BLaER1 (cell line): Measurements from ENCODE around the gene WDR43.

Experiments
- H3K27ac ChIP-seq: shearing (Covaris generic); formaldehyde crosslinking; 2 replicates; pipeline ENCODE4 v1.8.1; 2022
- H3K27me3 ChIP-seq: shearing (Covaris generic); formaldehyde crosslinking; 2 replicates; pipeline ENCODE4 v1.8.1; 2022
- H3K36me3 ChIP-seq: shearing (Covaris generic); formaldehyde crosslinking; 2 replicates; pipeline ENCODE4 v1.8.1; 2022
- H3K4me1 ChIP-seq: shearing (Covaris generic); formaldehyde crosslinking; 2 replicates; pipeline ENCODE4 v1.8.1; 2022
- H3K4me2 ChIP-seq: shearing (Covaris generic); formaldehyde crosslinking; 2 replicates; pipeline ENCODE4 v1.8.1; 2022
- H3K4me3 ChIP-seq: shearing (Covaris generic); formaldehyde crosslinking; 2 replicates; pipeline ENCODE4 v1.8.1; 2022
- H3K9ac ChIP-seq: shearing (Covaris generic); formaldehyde crosslinking; 2 replicates; pipeline ENCODE4 v1.8.1; 2022
- H3K9me3 ChIP-seq: shearing (Covaris generic); formaldehyde crosslinking; 2 replicates; pipeline ENCODE4 v1.8.1; 2022
- H4K20me1 ChIP-seq: shearing (Covaris generic); formaldehyde crosslinking; 2 replicates; pipeline ENCODE4 v1.8.1; 2022
- Cebpa-rat ChIP-seq: shearing (Covaris generic); IDR thresholded peaks from 2 replicates; pipeline ENCODE4 v1.8.1; 2022

WDR43 gene

DNA sequence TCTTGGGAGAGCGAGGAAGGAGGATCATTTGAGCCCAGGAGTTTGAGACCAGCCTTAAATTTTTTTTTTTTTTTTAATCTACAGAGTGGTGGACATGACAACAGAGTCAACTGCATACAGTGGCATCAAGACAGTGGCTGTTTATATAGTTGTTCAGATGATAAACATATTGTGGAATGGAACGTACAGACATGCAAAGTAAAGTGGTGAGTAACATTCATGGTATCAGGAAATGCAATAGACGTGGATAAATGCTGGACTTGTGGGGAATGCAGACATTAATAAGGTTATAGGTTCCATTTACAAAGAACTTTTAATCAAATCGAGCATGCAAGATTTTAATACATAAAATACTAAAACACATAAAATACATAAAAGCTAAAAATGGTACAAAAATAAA is 11.9 kb downstream of the WDR43 start:
- H3K36me3 ChIP-seq, result peaks cover 97% of the 10 kb centered on the region
- H3K4me3 ChIP-seq, result no peak overlapping the region
- no peak overlapping the region for H3K9ac ChIP-seq
- no peaks in the 10 kb centered on the region for H3K9me3 ChIP-seq
- no peak overlapping the region for H3K27ac ChIP-seq
- H4K20me1 ChIP-seq, result peaks cover 100% of the 10 kb centered on the region
- no peak overlapping the region for H3K4me2 ChIP-seq
- H3K27me3 ChIP-seq, result no peaks in the 10 kb centered on the region
- TF ChIP-seq Cebpa-rat, result no peak
- peaks cover 7% of the 10 kb centered on the region; the same call in 1 of the 2 replicates for H3K4me1 ChIP-seq

DNA sequence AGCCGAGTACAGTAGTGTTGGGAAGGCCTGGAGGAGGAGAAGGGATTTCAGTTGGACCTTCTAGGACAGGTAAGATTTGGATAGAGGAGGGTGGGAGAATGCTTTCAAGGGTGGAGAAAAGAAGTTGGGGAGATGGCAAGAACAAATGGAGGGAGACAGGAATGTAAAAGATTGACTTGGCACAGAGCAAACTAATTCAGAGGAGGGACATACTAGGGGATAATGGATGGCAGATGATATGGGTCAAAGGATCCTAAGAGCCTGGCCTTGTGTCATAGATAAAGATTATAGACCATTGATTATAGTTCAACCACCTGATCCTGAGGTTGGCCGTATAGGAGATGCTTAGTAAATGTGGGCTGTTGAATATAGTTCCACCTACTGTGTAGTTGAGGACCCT is 12.4 kb downstream of the WDR43 start:
- TF ChIP-seq Cebpa-rat, result no peak
- H3K9ac ChIP-seq, result no peak overlapping the region
- no peak overlapping the region for H3K27ac ChIP-seq
- no peak overlapping the region for H3K4me2 ChIP-seq
- H3K9me3 ChIP-seq, result no peaks in the 10 kb centered on the region
- H4K20me1 ChIP-seq, result peaks cover 100% of the 10 kb centered on the region
- no peak overlapping the region for H3K4me3 ChIP-seq
- peaks cover 7% of the 10 kb centered on the region; the same call in 1 of the 2 replicates for H3K4me1 ChIP-seq
- peaks cover 97% of the 10 kb centered on the region for H3K36me3 ChIP-seq
- no peaks in the 10 kb centered on the region for H3K27me3 ChIP-seq

DNA sequence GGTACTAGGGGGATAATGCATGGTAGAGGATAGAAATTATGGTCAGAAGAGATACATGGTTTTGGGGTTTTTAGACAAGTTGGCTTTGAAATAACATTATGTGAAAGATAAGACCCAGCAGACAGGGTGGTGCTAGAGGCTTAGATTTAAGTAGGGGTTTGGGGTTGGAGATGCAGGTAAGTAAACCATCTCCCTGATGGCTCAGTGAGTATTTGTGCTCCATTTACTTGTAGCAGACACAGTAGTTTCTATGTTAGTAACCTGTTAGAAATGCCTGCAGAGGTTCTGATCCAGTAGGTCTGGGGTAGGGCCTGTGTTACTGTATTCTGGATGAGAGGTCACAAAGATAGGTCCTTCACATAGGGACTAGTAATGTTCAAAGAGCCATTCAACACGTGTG is 13.7 kb downstream of the WDR43 start:
- Histone ChIP-seq H3K36me3 (peaks cover 97% of the 10 kb centered on the region), H3K4me2 (no peak overlapping the region), H3K27ac (no peak overlapping the region), H3K4me1 (peaks cover 7% of the 10 kb centered on the region; the same call in 1 of the 2 replicates), H3K9ac (no peak overlapping the region), H4K20me1 (peaks cover 100% of the 10 kb centered on the region), H3K4me3 (no peak overlapping the region), H3K9me3 (no peaks in the 10 kb centered on the region), H3K27me3 (no peaks in the 10 kb centered on the region)
- no peak for TF ChIP-seq Cebpa-rat

DNA sequence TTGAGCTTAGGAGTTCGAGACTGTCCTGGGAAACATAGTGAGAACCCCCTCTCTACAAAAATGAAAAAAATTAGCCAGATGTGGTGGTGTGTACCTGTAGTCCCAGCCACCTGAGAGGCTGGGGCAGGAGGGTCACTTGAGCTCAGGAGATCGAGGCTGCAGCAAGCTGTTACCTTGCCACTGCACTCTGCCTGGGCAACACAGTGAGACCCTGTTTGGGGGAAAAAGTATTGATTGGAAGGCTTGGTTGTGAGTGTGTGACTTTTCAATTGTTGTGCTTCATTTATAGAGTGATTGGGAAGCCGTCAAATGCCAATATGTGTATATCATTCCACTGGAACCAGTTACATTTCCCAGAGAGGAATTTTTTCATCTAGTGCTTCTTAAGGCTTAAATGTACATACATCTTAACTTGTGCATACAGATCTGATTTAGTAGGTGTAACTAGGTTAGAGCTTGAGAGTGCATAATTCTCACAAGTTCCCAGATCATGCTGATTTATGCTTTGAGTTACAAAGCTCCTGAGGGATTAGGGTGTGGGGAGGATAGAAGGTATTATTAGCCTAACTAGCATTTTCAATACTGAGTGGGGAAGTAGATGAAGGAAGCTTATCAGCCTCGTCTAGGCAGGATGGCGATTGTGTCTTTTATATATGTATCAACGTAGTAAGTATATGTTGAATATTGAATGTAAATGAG is 15.3 kb downstream of the WDR43 start:
- H3K36me3 ChIP-seq, result peaks cover 99% of the 10 kb centered on the region
- H3K27ac ChIP-seq, result no peak overlapping the region
- H3K4me2 ChIP-seq, result no peak overlapping the region
- H3K27me3 ChIP-seq, result no peaks in the 10 kb centered on the region
- TF ChIP-seq Cebpa-rat, result no peak
- H4K20me1 ChIP-seq, result peaks cover 100% of the 10 kb centered on the region
- no peak overlapping the region for H3K4me3 ChIP-seq
- no peak overlapping the region for H3K9ac ChIP-seq
- no peaks in the 10 kb centered on the region for H3K4me1 ChIP-seq
- H3K9me3 ChIP-seq, result no peaks in the 10 kb centered on the region

DNA sequence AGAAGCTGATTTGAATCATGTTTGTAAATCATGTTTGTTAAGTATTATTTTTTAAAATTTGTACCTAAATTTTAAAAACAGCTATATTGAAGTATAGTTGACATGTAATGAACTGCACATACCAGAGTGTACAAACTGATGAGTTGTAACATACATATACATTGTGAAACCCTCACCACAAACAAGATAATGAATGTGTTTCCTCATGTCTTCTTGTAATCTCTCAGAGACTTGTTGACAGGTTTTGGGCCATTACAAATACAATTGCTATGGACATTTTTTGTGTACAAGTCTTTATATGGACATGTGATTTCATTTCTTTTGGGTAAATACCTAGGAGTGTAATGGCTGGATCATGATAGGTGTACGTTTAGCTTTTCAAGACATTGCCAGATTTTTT is 21.5 kb downstream of the WDR43 start:
- no peak for TF ChIP-seq Cebpa-rat
- H3K4me1 ChIP-seq, result no peaks in the 10 kb centered on the region
- H3K9ac ChIP-seq, result no peak overlapping the region
- H3K27me3 ChIP-seq, result no peaks in the 10 kb centered on the region
- H3K9me3 ChIP-seq, result no peaks in the 10 kb centered on the region
- H3K27ac ChIP-seq, result no peak overlapping the region
- no peak overlapping the region for H3K4me3 ChIP-seq
- peaks cover 99% of the 10 kb centered on the region for H3K36me3 ChIP-seq
- peaks cover 99% of the 10 kb centered on the region for H4K20me1 ChIP-seq
- H3K4me2 ChIP-seq, result no peak overlapping the region

DNA sequence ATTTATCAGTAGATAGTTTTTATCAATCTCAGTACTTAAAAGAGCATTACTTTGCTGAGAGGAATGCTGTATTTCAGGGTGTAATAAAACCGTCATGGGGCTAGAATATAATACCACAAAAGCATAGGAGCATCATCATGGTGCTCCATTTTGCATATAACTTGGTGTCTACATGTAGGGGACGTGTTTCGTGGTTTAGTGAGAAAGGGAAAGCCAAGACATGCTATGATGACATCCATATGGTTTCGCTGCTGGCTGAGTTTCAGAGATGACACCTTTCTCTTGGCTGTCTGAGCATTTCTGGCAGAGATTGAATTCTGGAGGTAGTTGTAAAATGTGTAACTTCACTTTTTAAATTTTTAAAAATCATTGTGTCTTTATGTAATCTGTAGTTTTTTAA is 32.4 kb downstream of the WDR43 start:
- no peaks in the 10 kb centered on the region for H3K27me3 ChIP-seq
- no peak overlapping the region for H3K9ac ChIP-seq
- no peak overlapping the region for H3K4me2 ChIP-seq
- peaks cover 100% of the 10 kb centered on the region for H4K20me1 ChIP-seq
- H3K9me3 ChIP-seq, result no peaks in the 10 kb centered on the region
- H3K27ac ChIP-seq, result no peak overlapping the region
- peaks cover 100% of the 10 kb centered on the region for H3K36me3 ChIP-seq
- TF ChIP-seq Cebpa-rat, result no peak
- no peak overlapping the region for H3K4me3 ChIP-seq
- H3K4me1 ChIP-seq, result no peaks in the 10 kb centered on the region

DNA sequence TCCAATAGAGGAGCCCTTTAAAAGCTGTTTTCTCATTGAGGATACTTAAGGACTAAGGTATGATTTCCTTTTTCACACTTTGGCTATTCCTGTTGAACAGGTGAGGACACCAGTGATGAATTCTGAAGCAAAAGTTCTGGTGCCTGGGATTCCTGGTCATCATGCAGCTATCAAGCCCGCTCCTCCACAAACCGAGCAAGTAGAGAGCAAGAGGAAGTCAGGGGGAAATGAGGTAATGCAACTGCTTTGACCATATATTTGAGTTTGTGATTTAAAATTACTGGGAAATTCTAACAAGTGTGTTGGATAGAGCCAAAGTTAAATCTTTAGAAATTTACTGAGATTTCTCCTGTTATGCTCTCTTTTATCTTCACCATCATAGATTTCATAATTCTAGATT is 33.0 kb downstream of the WDR43 start:
- Histone ChIP-seq H3K27ac (no peak overlapping the region), H3K27me3 (no peaks in the 10 kb centered on the region), H3K36me3 (peaks cover 100% of the 10 kb centered on the region), H4K20me1 (peaks cover 100% of the 10 kb centered on the region), H3K4me3 (no peak overlapping the region), H3K4me1 (no peaks in the 10 kb centered on the region), H3K4me2 (no peak overlapping the region), H3K9ac (no peak overlapping the region), H3K9me3 (no peaks in the 10 kb centered on the region)
- no peak for TF ChIP-seq Cebpa-rat

DNA sequence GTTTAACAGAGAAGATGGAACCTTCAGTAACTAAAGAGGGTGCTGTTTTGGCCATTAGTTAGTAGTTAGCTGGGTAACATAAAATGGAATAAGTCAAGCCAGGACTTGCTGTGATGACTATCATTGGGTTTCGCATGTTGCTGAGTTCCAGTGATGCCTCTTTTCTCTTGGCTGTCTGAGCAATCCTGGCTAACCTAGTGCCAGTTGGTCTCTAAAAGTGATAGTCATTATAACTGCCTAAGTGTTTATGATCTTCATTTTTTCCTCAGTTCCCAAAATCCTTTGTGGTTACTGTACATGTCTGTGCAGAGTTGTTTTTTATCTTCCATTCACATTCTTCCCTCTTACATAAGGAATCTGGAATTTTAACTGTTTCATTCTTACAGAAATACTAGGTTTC is 33.4 kb downstream of the WDR43 start:
- Histone ChIP-seq H3K36me3 (peaks cover 100% of the 10 kb centered on the region), H3K4me1 (no peaks in the 10 kb centered on the region), H3K9ac (no peak overlapping the region), H4K20me1 (peaks cover 99% of the 10 kb centered on the region), H3K9me3 (no peaks in the 10 kb centered on the region), H3K27ac (no peak overlapping the region), H3K27me3 (no peaks in the 10 kb centered on the region), H3K4me2 (no peak overlapping the region), H3K4me3 (no peak overlapping the region)
- no peak for TF ChIP-seq Cebpa-rat

DNA sequence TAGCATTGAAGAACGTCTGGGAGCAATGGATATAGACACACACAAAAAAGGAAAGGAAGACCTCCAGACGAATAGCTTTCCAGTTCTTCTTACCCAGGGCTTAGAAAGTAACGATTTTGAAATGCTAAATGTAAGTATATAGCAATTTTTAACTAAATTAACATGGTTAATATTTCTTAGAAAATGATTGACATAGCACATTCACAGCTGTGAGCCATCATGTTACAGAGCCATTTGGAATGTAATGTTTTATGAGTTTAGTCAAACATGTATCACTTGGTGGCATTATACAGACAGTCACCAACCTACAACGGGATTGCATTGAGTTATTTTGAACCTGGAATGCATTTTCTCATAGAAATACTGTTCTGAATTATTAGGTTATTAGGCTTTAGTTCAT is 35.1 kb downstream of the WDR43 start:
- TF ChIP-seq Cebpa-rat, result no peak
- Histone ChIP-seq H3K9me3 (no peaks in the 10 kb centered on the region), H3K27me3 (no peaks in the 10 kb centered on the region)

DNA sequence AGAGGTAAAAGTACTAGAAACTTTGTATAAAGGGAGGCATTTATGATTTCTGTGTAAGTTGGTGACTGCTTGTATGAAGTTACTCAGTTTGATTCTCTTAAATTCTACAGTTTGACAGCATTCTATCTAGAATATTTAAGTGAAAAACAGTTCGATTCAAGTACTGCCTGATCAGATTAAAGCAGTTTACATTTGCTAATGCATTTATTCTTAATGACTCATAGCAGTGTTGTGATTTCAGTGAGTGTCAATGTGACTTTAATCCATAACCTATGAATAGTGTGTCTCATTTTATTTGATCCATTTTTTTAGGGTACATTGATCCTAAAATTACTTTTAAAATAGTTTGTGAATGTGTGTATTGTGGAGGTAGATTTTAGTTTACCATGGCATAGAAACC is 35.7 kb downstream of the WDR43 start:
- H3K4me1 ChIP-seq, result no peaks in the 10 kb centered on the region
- peaks cover 99% of the 10 kb centered on the region for H4K20me1 ChIP-seq
- no peak overlapping the region for H3K4me3 ChIP-seq
- H3K36me3 ChIP-seq, result peaks cover 100% of the 10 kb centered on the region
- no peak overlapping the region for H3K9ac ChIP-seq
- H3K27me3 ChIP-seq, result no peaks in the 10 kb centered on the region
- H3K4me2 ChIP-seq, result no peak overlapping the region
- H3K9me3 ChIP-seq, result no peaks in the 10 kb centered on the region
- TF ChIP-seq Cebpa-rat, result no peak
- no peak overlapping the region for H3K27ac ChIP-seq

More for the DNA sequence above, 35.1 kb downstream of the WDR43 start:
- Histone ChIP-seq H3K4me2 (no peak overlapping the region), H3K4me1 (no peaks in the 10 kb centered on the region), H3K4me3 (no peak overlapping the region), H3K36me3 (peaks cover 100% of the 10 kb centered on the region), H4K20me1 (peaks cover 99% of the 10 kb centered on the region), H3K9ac (no peak overlapping the region), H3K27ac (no peak overlapping the region)

DNA sequence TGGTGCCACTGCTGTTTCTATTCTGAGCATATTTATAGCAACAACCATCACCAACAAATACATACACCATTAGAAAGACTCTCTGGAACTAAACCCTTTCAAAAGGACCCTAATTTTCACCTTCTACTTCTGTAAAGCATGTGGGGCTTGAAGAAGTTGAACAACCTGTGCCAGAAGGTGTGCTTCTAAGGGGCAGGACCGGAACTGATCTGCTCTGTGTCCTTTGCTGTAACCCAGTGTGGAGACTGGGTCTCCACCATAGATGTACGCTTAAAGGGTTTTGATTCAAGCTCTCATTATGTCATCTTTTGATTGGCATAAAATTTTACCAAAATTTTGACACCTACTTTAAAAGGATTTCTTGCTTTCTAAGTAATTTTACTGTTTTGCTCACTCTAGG is 40.3 kb downstream of the WDR43 start:
- peaks cover 99% of the 10 kb centered on the region for H3K36me3 ChIP-seq
- H3K27me3 ChIP-seq, result no peaks in the 10 kb centered on the region
- H3K4me2 ChIP-seq, result no peak overlapping the region
- H4K20me1 ChIP-seq, result peaks cover 97% of the 10 kb centered on the region
- H3K4me1 ChIP-seq, result no peaks in the 10 kb centered on the region
- H3K9me3 ChIP-seq, result no peaks in the 10 kb centered on the region
- H3K4me3 ChIP-seq, result no peak overlapping the region
- no peak overlapping the region for H3K9ac ChIP-seq
- no peak overlapping the region for H3K27ac ChIP-seq
- no peak for TF ChIP-seq Cebpa-rat
